Endothelial cell of umbilical vein (primary cell): Measurements from ENCODE around the gene RETREG3. TPM values are rescaled to one million over a fixed set of nuclear protein-coding genes. Genes with fewer than 3 reads are reported as not detected.

Source experiments
- BruUV-seq: library from RNA; stranded (reverse); fragments of 400-500 nt; replicated peaks from 2 replicates; lab custom pipeline; 2021; lab: Mats Ljungman, UMichigan
- CTCF ChIA-PET: fragments of 300-600, 350-600 bp; sonication (Branson Sonifier 250); formaldehyde crosslinking; loops from one replicate; lab custom pipeline; 2021; ENCODE audit warnings: antibody characterized with exemption, inconsistent platforms; lab: Charles Lee
- POLR2A ChIA-PET: fragments of 300-600, 350-600 bp; sonication (Branson Sonifier 250); formaldehyde crosslinking; loops from one replicate; lab custom pipeline; 2021; ENCODE audit warnings: antibody characterized with exemption, inconsistent platforms; lab: Charles Lee
- DNase-seq: peaks from one replicate; pipeline ENCODE4 v3.0.0-alpha.2; 2011; ENCODE audit warnings: low read depth, low spot score
- FAIRE-seq: peaks from 2 replicates; lab custom pipeline; 2011; peaks lifted over from hg19 to GRCh38; lab: Jason Lieb, UNC
- H2AFZ ChIP-seq: 2 replicates; pipeline ENCODE4 v1.6.0; 2012; ENCODE audit warnings: low read depth, low read length, control low read depth, inconsistent platforms
- H3K27ac ChIP-seq: 2 replicates; pipeline ENCODE4 v1.5.1; 2011; ENCODE audit warnings: low read depth, mild to moderate bottlenecking, control low read depth, low read length, moderate library complexity; ENCODE audit not compliant: insufficient read depth
- H3K27me3 ChIP-seq, 2 experiments: 2 replicates each; pipeline versions ENCODE4 v1.6.0 to v1.6.1; 2011; ENCODE audit warnings: low read length in 2 of 2, mixed read lengths in 1 of 2; ENCODE audit not compliant: control insufficient read depth in 2 of 2, insufficient read depth in 2 of 2
- H3K36me3 ChIP-seq, 2 experiments: 2 replicates in 1 of 2; 3 replicates in 1 of 2; pipeline ENCODE4 v1.5.1; 2011; ENCODE audit warnings: low read length in 2 of 2, mild to moderate bottlenecking in 1 of 2, moderate library complexity in 1 of 2; ENCODE audit not compliant: control insufficient read depth in 2 of 2, insufficient read depth in 2 of 2; ENCODE audit errors: extremely low read depth in 1 of 2
- H3K4me1 ChIP-seq: 3 replicates; pipeline ENCODE4 v1.5.1; 2011; ENCODE audit warnings: mild to moderate bottlenecking, low read length; ENCODE audit not compliant: control insufficient read depth, insufficient read depth; ENCODE audit errors: extremely low read depth
- H3K4me2 ChIP-seq: 2 replicates; pipeline ENCODE4 v1.6.1; 2011; ENCODE audit warnings: low read length, control low read depth, mixed read lengths; ENCODE audit not compliant: insufficient read depth
- H3K4me3 ChIP-seq, 3 experiments: fragments of 200-600 bp in 1 of 3; sonication (generic), shearing (Covaris generic) in 1 of 3; replicated peaks in 1 of 3; 2 replicates each; pipeline ENCODE4 v1.5.1; 2011 to 2016; ENCODE audit warnings: control low read depth in 3 of 3, low read length in 3 of 3, mild to moderate bottlenecking in 2 of 3, inconsistent platforms in 1 of 3, low read depth in 1 of 3, moderate library complexity in 1 of 3; ENCODE audit not compliant: insufficient read depth in 1 of 3
- H3K79me2 ChIP-seq: 2 replicates; pipeline ENCODE4 v1.6.0; 2012; ENCODE audit warnings: low read length, inconsistent platforms; ENCODE audit not compliant: control insufficient read depth, insufficient read depth
- H3K9ac ChIP-seq: replicated peaks from 2 replicates; pipeline ENCODE3; 2011; ENCODE audit warnings: low read length, control low read depth; ENCODE audit not compliant: insufficient read depth; ENCODE audit errors: extremely low read depth
- H3K9me1 ChIP-seq: replicated peaks from 3 replicates; pipeline ENCODE4 v1.6.0; 2011; ENCODE audit warnings: mild to moderate bottlenecking, low read length; ENCODE audit not compliant: control insufficient read depth, insufficient read depth; ENCODE audit errors: extremely low read depth
- H3K9me3 ChIP-seq: replicated peaks from 2 replicates; pipeline ENCODE4 v1.5.1; 2012; ENCODE audit warnings: low read length, inconsistent platforms; ENCODE audit not compliant: control insufficient read depth, insufficient read depth
- H4K20me1 ChIP-seq: replicated peaks from 2 replicates; pipeline ENCODE3; 2011; ENCODE audit warnings: mild to moderate bottlenecking, low read length; ENCODE audit not compliant: control insufficient read depth, insufficient read depth; ENCODE audit errors: extremely low read depth
- EZH2 ChIP-seq: IDR thresholded peaks from 2 replicates; pipeline ENCODE4 v1.6.1; 2012; ENCODE audit warnings: borderline replicate concordance, low read depth, mild to moderate bottlenecking, moderate library complexity, low read length, inconsistent platforms; ENCODE audit not compliant: severe bottlenecking
- FOS ChIP-seq: IDR thresholded peaks from 2 replicates; pipeline ENCODE4 v1.6.1; 2011; ENCODE audit warnings: mild to moderate bottlenecking, low read length, moderate library complexity, borderline replicate concordance; ENCODE audit not compliant: insufficient read depth
- GATA2 ChIP-seq: IDR thresholded peaks from 2 replicates; pipeline ENCODE4 v1.7.0; 2011; ENCODE audit warnings: low read depth, mild to moderate bottlenecking, moderate library complexity, mixed read lengths, low read length; ENCODE audit not compliant: insufficient read length, insufficient read depth
- JUN ChIP-seq: IDR thresholded peaks from 2 replicates; pipeline ENCODE4 v1.6.1; 2011; ENCODE audit warnings: borderline replicate concordance, low read depth; ENCODE audit not compliant: insufficient read length, insufficient read depth
- MYC ChIP-seq: IDR thresholded peaks from one replicate; pipeline ENCODE4 v1.6.1; 2011; ENCODE audit warnings: mild to moderate bottlenecking, low read depth, low read length
- POLR2A ChIP-seq: IDR thresholded peaks from 2 replicates; pipeline ENCODE4 v1.6.1; 2012; ENCODE audit warnings: low read depth, mild to moderate bottlenecking, control low read depth, low read length
- POLR2AphosphoS5 ChIP-seq: IDR thresholded peaks from 2 replicates; pipeline ENCODE4 v1.6.1; 2012; ENCODE audit warnings: low read depth, mild to moderate bottlenecking, control low read depth, low read length, moderate library complexity; ENCODE audit not compliant: insufficient read depth
- dilution Hi-C: fragments of 300-500 bp; cut with MboI; formaldehyde crosslinking; loops from one replicate; pipeline ENCODE4 v1.15.0; 2019; ENCODE audit warnings: low sequenced_read_pairs; ENCODE audit not compliant: extremely low pct_ligation_motif_present
- intact Hi-C: fragments of 100-400 bp; cut with micrococcal nuclease; formaldehyde crosslinking; loops from one replicate; pipeline ENCODE4 v1.10.0; 2022
- polyA plus RNA-seq, 4 experiments: library from polyadenylated mRNA; depleted of rRNA in 3 of 4; stranded (reverse) in 3 of 4; unstranded in 1 of 4; fragments of >200 nt; gene quantifications; 2 replicates each; pipeline versions ENCODE4 v1.2.1 to v1.2.3, GENCODE V29; 2011 to 2012; ENCODE audit warnings: missing spikeins in 1 of 4
- total RNA-seq: library from RNA; stranded (reverse); gene quantifications from 2 replicates; pipeline ENCODE4 v1.2.3, GENCODE V29; 2021
- TF ChIP-seq, protein P1 (sequence below): IDR thresholded peaks from 2 replicates; pipeline ENCODE4 v1.6.1; 2011; ENCODE audit not compliant: insufficient read depth, insufficient read length
- TF ChIP-seq, protein P2 (sequence below), 2 donors: IDR thresholded peaks; 1 replicate in 1 of 2; 2 replicates in 1 of 2; pipeline ENCODE4 v1.5.1; 2011; ENCODE audit warnings: low read length in 2 of 2, mild to moderate bottlenecking in 2 of 2, moderate library complexity in 2 of 2, control low read depth in 1 of 2, inconsistent platforms in 1 of 2, low read depth in 1 of 2; ENCODE audit not compliant: insufficient read depth in 1 of 2; ENCODE audit errors: extremely low read depth in 1 of 2

Gene RETREG3
- total and polyA plus RNA-seq, 2 donors (not counting 3 experiments of a cell fraction or from before 2014, with no cell fraction given) = 36.2 to 53.4 TPM

DNA sequence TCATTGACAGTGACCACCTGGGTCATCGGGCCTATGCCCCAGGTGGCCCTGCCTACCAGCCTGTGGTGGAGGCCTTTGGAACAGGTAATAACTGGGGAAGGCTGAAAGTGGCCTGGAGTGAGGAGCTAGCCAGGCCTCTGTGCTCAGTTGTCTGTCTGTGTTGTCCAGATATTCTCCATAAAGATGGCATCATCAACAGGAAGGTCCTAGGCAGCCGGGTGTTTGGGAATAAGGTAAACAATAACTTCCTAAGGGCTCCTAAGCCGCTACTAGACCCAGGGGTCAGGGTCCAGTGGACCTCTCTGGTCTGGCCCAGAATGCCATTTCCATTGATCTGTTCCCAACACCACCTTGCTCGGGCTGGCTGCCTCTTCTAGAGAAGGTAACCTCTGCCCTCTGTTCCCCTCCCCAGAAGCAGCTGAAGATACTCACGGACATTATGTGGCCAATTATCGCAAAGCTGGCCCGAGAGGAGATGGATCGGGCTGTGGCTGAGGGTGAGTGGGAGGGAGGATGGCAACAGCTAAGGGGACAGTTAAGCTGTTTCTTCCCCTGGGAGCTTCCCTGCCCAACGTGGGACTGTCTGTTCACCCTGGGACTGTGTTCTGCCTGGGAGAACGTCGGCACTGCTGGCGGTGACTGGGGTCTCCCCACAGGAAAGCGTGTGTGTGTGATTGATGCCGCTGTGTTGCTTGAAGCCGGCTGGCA, 44.2 kb downstream of the RETREG3 start:
- no peak overlapping the region for H3K4me2 ChIP-seq
- H3K79me2 ChIP-seq = peaks cover 35% of the 10 kb centered on the region
- no peak overlapping the region for H3K9ac ChIP-seq
- dilution Hi-C loops (no loop called here), intact Hi-C loops (no loop called here)
- H3K4me3 ChIP-seq = no peak overlapping the region
- no peak for DNase-seq
- no peak overlapping the region for H3K27ac ChIP-seq
- H3K9me3 ChIP-seq = no peaks in the 10 kb centered on the region
- H3K9me1 ChIP-seq = no peaks in the 10 kb centered on the region
- no peak for FAIRE-seq
- CTCF ChIA-PET = interaction anchor here (2.1 to 5.4 kb wide), 2 partner anchors 13 kb away, joined by 9 to 38 read pairs; partner anchors contain the start of gene PSMC3IP
- H3K4me1 ChIP-seq = peaks cover 31% of the 10 kb centered on the region
- POLR2A ChIA-PET = no interaction called here
- no TSS peak for BruUV-seq
- H2AFZ ChIP-seq = no peak overlapping the region
- no peaks in the 10 kb centered on the region for H4K20me1 ChIP-seq
- H3K36me3 ChIP-seq = peaks cover 13 to 33% of the 10 kb centered on the region in 2 experiments
- no peaks in the 10 kb centered on the region for H3K27me3 ChIP-seq
- TF ChIP-seq, protein P1, sequence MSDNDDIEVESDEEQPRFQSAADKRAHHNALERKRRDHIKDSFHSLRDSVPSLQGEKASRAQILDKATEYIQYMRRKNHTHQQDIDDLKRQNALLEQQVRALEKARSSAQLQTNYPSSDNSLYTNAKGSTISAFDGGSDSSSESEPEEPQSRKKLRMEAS = no peak
- TF ChIP-seq, protein P2, sequence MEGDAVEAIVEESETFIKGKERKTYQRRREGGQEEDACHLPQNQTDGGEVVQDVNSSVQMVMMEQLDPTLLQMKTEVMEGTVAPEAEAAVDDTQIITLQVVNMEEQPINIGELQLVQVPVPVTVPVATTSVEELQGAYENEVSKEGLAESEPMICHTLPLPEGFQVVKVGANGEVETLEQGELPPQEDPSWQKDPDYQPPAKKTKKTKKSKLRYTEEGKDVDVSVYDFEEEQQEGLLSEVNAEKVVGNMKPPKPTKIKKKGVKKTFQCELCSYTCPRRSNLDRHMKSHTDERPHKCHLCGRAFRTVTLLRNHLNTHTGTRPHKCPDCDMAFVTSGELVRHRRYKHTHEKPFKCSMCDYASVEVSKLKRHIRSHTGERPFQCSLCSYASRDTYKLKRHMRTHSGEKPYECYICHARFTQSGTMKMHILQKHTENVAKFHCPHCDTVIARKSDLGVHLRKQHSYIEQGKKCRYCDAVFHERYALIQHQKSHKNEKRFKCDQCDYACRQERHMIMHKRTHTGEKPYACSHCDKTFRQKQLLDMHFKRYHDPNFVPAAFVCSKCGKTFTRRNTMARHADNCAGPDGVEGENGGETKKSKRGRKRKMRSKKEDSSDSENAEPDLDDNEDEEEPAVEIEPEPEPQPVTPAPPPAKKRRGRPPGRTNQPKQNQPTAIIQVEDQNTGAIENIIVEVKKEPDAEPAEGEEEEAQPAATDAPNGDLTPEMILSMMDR (IDR thresholded peaks at IDR 0.05; ENCODE audit: extremely low read depth in 1 of 2, insufficient read depth in 1 of 2, low read depth in 1 of 2, low read length in 2 of 2) = no peak
- TF ChIP-seq FOS = no peak
- TF ChIP-seq POLR2AphosphoS5 = no peak
- no peak for TF ChIP-seq EZH2
- no peak for TF ChIP-seq MYC
- TF ChIP-seq POLR2A = no peak
- no peak for TF ChIP-seq GATA2
- no peak for TF ChIP-seq JUN
